Stimulated activated CD4-positive, alpha-beta T cell treated with anti-CD3 and anti-CD28 coated beads, TNF-alpha, amount 100 ng/mL, for 1 hour (primary cell): ENCODE results near the gene STK32C.
"Not testable (repeated sequence)": the region's sequence is repeated elsewhere in the genome, so short reads cannot be mapped to it uniquely, and the experiment has no call there.

Source experiments
- DNase-seq, 3 donors: peaks; one replicate each; pipeline ENCODE4 v3.0.0-alpha.2; 2020; ENCODE audit warnings: low read depth in 3 of 3, low spot score in 1 of 3

The STK32C gene

DNA sequence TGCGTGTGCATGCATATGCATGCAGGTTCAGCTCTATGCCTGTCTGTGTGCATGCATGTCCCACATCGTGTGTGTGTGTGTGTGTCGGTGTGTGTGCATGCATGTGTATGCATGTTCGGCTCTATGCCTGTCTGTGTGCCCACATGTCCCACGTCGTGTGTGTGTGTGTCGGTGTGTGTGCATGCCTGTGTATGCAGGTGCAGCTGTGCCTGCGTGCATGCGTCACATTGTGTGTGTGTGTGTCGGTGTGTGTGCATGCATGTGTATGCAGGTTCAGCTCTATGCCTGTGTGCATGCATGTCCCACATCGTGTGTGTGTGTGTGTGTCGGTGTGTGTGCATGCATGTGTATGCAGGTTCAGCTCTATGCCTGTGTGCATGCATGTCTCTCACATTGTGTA is 39.8 kb downstream of the STK32C start:
- not testable (repeated sequence) for DNase-seq

DNA sequence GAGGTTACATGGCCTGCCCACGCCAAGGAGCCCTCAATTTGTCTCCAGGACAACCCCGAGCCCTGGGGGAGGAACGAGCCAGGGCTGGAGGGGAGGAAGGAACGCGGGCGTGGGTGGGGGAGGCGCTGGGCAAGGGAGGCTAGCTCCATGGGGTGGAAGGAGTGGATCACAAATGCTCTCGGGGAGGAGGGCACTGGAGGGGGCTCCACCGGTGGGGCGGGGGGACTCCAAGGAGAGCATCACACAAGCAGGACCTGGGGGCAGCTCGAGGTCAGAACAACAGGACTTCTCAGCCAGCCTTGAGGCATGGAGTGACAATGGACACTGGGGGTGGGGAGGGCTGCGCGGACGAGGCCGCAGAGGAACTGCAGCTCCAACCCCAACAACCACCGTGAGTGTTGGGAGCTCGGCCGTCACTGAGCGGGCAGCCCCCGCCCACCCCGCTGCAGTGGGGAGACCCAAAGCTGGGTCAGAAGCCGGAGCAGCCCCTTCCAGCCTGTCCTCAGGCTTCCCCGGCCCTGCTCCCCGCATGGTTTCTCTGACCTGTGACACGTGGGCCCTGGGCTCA is 41.1 kb downstream of the STK32C start:
- no peak for DNase-seq

DNA sequence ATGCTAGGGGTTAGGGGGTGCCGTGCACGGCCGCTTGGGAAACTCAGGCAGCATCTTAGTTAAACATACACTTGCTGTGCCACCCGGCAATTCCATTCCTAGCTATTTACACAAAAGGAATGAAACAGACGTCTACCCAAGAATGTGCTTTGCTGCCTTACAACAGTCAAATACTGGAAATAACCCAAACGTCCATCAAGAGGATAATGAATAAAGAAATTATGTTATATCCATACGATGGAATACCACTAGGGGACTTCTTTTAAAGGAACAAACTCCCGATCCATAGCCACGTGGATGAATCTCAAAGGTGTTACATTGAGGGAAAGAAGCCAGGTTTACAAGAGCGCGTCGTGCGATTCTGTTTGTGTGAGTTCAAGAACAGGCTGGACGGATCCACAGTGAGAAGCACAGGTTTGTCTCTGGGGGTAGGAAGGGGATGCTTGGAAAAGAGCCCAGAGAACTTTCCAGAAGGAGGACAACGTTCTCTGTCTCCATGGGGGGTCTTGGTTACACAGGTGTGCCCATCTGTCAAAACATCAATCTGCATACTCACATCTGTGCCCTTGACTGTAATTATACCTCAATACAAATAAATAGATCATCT is 41.8 kb downstream of the STK32C start:
- DNase-seq = no peak

DNA sequence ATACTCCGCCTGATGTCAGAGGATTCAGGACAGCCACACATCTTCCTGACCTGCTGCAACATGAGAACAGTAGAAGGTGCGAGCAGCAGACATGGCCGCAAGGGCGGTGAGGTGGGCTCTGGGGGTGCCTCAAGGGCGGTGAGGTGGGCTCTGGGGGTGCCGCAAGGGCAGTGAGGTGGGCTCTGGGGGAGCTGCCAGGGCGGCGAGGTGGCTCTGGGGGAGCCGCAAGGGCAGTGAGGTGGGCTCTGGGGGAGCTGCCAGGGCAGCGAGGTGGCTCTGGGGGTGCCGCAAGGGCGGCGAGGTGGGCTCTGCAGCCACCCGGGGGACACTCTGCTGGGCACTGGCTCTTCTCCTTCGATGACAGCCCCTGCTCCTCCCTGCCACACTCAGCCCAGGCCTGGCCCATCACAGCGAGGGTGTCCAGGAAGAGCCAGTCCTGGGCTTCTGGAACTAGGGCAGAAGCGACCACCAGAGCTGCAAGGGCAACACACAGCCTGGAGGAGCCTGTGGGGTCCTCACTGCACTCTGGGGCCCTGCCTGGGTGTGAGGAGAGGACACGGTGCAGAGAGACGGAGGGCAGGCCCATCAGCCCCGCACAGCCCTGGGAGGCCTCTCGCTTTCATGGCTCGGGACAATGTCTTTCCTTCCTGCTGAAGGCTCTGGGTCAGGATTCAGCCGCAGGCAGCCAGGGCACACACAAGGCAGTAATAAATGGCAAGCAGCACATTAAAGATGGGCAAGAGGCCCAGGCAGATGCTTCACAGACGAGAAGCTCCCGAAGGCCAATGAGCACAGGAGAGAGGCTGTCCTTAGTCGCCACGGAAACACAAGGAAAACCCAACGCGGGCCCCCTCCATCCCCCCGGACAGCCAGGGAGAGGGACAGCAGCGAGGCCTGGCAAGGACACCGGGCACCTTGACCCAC is 42.5 kb downstream of the STK32C start:
- DNase-seq = no peak

DNA sequence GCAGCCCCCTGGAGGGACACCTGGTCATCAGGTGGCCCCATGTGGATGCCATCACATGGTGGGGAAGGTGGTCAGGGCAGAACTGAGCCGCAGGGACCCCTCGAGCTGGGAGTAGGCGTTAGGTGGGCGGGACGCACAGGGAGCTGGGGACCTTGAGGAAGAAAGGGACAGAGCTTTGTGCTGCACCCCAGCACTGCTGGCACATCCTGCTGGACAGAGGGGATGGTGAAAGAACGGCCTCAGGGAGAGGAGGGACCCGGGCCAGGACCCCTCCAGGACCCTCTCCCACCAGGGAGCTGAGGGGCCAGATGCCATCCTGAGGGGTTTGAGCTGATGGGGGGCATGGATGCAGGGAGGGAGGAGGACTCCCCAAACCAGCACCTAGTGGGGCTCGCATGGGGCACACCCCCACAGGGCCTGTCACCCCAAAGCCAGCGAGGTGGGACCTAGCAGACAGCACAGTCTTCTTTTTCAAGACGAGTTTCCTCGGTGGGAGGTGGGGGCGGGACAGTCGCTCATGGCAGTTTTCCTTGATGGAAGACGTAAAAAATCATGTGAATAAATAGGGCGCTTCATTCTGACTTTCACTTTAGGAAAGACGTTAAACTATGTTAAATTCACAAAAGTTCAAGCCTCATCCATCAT is 43.3 kb downstream of the STK32C start:
- DNase-seq = no peak

DNA sequence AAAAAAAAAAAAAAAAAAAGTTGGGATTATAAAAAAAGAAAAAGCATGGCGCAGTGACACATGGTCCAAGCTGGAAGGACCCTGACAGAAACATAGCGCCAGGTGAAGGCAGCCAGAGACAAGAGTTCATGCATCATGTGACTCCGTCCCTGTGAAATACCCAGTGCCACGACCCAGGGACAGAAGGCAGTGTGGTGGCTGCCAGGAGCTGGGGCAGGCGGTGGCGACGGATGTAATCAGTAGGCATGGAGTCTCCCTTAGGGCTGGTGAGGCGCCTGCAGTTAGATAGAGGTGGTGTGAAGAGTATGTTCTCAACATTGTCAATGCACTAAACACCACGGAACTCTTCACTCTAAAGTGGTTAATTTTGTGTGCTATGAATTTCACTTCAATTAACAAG is 43.9 kb downstream of the STK32C start:
- no peak for DNase-seq

DNA sequence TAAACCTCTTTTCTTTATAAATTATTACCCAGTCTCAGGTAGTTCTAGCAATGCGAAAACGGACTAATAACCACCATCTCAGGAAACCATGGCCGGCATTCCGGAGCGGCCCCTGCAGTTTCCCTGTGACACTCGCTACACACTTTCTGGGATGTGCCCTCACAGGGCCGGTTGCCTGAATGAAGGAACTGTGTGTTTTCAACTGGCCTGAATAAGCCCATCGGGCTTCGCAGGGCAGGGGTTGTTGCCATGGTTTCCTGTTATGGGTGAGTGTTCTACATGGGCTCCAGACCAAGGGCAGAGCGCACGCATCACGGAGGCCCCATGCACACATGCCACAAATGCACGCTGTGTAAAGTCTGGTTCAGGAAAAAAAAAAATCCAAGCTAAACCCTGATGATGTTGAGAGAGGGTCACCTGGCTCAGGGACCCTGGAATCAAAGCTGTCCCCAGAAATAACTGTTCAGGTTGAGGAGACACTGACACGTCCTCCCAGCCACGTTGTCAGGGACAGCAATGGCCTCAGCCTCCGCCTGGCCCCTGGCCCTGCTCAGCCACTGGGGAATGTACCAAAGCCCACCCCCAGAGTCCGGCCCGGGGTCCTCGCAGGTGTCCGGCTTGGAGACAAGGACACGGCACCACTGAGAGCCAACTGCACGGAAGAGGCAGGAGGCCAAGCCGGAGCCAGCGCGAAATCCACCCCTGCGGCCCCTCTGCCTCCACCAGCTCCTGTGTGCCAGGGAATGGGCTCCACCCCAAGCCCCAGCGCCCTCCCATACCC is 47.9 kb downstream of the STK32C start:
- DNase-seq = no peak

DNA sequence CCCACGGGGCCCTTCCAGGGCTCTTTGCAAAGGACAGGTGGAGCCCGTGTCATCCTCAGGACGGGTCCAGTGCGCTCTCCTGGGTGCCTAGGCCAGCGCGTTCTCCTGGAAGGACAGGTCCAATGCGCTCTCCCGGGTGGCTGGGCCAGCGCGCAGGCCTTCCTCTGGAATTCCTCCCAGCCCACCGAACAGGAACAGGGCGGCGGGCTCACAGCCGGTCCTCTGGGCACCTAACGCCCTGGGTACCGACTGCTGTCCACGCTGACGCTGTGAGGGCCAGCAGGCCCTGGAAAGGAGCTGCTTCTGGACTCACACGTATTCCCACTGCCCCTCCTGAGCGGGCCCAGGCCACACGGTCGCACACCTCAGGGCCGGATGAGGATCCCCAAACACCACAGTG is 49.3 kb downstream of the STK32C start:
- DNase-seq = no peak

DNA sequence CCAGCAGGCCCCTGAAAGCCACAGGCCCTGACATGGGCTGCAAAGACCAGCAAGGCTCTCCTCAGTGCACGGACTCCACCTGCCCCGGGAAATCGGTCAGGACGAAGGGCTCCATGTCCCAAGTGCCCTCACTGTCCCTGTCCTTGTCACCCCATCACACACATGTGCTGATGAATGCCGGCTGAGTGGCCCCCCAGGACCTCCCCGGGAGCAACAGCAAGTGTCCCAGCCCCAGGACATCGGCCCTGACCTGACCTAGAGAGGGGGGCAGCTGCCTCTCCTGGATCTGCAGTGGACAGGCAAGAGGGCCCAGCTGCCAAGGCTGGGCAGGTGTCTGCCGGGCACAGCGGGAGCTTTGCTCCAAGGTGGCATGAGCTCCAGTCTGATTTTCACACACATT is 49.8 kb downstream of the STK32C start:
- no peak for DNase-seq

DNA sequence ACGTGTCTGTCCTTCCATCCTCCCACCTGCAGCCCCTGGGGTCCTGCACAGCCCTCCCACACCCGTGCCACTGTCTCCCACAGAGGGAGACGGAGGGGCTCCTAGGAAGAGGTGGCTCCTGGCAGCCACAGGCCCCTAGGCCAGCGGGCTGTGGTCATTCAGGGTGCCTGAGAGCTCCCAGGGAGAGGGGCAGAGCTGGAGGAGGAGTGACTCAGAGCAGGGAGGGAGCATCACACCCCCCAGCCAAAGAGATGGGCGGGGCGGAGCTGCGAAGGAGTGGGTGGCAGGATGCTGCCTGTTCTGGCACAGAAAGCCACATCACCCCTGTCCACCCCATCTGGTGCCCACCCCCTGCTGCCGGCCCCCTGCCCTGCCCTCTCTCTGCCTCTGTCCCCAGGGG is 50.5 kb downstream of the STK32C start:
- DNase-seq = no peak

DNA sequence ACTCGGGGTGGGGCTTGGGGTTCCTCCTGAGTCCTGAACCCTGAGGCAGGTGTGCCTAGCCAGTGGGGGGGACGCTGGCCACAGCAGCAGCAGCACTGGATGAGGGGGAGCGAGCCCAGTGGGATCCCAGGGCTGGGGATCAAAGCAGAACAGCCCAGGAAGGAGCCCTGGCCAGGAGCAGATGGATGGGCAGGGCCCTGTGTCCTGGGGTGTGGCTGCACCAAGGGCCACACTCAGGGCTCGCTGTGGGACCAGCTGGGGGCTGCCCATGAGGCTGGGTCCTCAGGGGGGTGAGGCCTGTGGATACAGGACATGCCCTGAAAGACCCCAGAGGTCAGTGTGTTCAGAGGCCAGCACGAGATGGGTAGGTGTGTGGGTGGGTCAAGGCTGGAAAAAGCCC is 50.9 kb downstream of the STK32C start:
- no peak for DNase-seq

DNA sequence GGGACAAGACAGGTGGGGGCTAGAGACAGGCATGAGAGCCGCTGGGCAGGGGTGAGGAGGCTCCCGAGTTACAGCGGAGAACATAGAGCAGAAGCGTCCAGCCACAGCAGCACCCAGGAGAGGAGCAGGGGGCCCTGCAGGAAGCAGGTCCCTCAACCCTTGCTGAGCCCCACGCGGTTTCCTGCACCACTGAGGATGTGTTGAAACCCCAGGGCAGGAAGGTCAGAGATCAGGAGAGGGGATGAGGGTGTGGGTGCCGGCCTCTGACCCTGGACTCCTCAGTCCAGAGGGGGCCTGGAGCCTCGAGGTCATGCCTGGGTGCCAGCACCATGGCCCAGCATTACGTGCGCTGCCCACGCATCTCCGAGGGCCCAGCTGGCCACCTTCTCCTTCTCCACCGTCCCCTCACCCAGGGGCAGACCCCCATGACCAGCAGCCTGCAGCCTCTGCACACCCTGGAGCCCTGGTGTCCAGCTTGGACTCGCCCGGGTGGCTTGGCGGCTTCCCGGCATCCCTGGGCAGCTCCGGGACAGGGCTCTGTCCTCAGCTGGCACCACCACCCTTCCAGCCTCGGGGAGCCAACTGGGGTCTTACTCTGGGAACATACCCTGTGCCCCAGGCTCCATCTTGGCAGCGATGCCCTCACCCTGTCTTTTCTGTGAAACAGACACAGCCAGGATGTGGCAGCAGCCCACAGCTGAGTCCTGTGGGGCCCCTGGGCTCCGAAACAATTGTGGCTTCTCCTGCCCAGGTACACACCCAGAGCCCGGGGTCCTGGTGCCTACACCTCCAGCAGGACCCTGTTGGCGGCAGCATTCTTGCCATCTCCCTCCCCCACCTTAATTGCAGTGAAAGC is 52.0 kb downstream of the STK32C start:
- DNase-seq = no peak

DNA sequence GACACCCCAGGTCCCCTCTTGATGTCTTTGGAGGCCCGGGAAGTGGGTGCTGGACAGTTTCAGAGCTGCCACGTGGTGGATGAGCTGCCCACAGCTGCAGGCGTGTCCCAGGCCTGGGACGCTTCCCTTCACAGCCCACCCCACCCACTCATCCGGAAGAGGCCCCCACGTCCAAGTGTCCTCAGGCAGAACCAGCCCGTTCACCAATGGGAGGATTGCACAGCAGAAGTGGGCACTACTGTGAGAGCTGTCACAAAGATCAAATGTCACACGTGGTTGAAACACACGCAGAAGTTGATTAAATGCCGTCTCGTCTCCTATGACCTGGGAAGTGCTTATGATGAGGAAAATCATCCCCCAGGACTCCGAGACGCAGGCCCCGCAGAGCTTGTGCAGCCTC is 52.9 kb downstream of the STK32C start:
- no peak for DNase-seq

DNA sequence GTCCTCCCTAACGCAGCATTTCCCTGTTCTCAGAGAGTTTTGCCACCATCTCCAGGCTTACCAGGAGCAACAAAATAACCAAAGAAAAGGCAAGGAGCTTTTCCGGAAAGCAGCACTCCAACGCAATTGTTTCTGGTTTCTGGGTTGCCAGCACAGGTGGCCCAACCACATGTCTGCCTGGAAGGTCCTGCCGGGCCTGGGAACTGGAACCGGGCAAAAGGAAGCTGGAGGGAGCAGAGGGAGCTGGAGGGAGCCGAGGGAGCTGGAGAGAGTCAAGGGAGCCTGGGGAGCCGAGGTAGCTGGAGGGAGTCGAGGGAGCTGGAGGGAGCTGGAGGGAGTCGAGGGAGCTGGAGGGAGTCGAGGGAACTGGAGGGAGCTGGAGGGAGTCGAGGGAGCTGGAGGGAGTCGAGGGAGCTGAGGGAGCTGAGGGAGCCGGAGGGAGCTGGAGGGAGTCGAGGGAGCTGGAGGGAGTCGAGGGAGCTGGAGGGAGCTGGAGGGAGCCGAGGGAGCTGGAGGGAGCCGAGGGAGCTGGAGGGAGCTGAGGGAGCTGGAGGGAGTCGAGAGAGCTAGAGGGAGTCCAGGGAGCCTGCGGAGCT is 54.6 kb downstream of the STK32C start:
- no peak for DNase-seq

DNA sequence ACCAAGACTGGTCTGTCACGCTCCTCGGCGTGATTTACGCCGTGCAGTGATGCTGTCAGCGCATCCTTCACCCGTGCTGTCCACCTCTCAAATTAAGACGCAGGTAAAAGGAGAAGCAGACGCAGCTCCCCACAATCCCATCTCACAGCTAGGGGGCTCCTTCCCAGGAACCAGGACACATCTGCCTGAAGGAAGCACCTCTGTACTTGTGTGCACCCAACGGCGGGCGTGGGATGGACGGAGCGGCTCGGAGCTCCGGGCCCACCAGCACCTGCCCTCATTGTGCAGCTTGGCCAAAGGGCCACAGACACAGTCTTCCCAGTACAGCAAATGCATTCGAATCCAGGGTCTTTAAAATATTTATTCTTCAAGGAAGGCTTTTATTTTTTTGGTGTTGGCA is 55.3 kb downstream of the STK32C start:
- no peak for DNase-seq

DNA sequence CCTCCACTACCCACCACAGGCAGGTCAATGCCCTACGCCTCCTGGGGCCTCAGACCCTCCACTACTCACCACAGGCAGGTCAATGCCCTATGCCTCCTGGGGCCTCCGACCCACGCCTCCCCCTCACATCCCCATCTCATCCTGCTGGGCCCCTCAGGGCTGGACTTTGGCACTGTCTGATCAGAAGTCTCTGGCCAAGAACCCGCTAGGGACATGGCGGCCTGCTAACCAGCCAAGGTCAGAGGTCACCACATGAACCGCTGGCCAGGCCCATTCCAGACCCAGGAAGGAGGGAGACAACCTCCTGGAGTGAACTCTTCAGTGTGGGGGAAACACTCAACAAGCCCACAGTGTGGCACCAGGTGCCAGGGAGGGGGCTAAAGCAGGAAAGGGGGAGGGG is 55.8 kb downstream of the STK32C start:
- no peak for DNase-seq

DNA sequence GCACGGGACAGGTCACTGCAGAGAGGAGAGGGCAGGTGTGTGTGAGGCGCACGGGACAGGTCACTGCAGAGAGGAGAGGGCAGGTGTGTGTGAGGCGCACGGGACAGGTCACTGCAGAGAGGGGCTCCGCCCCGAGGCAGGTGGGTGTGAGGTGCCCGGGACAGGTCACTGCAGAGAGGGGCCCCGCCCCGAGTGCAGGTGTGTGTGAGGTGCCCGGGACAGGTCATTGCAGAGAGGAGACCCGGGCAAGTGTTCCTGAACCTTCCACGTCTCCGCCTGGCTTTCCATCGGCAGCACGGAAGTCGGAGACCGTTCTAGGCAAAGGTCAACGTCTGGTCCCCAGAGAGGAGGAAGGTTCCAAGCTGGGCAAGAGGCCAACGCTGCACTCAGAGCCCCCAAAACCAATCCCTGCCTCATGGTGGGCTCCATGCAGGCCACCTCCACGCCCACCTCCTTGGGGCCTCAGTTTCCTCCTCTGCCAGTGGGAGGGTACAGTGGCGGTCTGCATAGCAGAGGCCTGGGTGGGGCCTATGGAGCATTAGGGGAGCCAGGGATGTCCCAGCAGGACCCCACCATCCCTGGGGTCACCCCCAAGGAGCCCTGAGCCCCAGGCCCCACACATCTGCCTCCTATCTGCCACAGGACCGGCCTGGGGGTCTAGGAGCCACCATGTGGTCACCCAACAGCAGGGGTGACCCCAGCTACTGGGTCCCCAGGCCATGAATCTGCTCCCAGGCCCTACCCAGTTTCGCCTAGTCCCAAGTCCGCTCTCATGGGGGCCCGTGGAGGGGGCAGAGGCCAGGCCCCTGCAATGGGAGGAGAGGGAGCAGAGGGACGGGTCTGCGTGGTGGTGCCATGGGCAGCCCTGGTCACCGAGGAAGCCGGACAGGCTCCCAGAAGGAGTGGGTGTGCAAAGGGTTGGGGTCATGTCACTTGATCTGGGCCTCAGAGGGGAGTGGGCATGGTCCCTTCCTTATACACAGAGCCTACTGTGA is 57.0 kb downstream of the STK32C start:
- no peak for DNase-seq

DNA sequence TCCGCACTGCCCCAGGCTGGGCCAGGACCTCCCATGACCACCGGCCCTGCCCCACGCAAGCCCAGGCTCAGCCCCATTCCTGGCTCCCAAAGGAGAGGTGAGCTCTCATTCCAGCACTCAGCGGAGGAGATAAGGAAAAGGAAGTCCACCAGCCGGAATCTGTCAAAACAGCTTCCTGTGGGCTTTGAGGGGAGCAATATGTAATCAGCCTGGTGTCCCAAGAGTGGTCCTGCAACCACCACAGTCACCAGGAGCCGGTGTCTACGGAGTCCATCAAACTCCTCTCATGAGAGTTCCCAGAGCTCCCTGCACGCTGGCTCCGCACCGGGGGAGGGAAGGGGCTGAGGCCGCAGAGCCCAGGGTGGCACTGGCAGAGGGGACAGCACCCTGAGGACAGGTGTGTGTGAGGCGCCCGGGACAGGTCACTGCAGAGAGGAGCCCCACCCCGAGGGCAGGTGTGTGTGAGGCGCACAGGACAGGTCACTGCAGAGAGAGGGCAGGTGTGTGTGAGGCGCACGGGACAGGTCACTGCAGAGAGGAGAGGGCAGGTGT is 57.9 kb downstream of the STK32C start:
- no peak for DNase-seq
